Esophagus squamous epithelium (tissue), 4 donors: ENCODE data around the gene DOC2A.

Source experiments
- POLR2A ChIP-seq, 4 donors: fragments of 450-650 bp; IDR thresholded peaks; one replicate each; pipeline ENCODE4 v1.6.1; 2017; ENCODE audit warnings: antibody characterized with exemption in 4 of 4, mild to moderate bottlenecking in 4 of 4, moderate library complexity in 3 of 4
- TF ChIP-seq, protein P1 (sequence below), 6 experiments: fragments of 450-650 bp in 4 of 6; fragments of 200-600 bp in 2 of 6; sonication (generic) in 2 of 6; IDR thresholded peaks; one replicate each; pipeline ENCODE4 v1.5.1; 2016 to 2019; ENCODE audit warnings: antibody characterized with exemption in 6 of 6, mild to moderate bottlenecking in 4 of 6, moderate library complexity in 4 of 6

DNA sequence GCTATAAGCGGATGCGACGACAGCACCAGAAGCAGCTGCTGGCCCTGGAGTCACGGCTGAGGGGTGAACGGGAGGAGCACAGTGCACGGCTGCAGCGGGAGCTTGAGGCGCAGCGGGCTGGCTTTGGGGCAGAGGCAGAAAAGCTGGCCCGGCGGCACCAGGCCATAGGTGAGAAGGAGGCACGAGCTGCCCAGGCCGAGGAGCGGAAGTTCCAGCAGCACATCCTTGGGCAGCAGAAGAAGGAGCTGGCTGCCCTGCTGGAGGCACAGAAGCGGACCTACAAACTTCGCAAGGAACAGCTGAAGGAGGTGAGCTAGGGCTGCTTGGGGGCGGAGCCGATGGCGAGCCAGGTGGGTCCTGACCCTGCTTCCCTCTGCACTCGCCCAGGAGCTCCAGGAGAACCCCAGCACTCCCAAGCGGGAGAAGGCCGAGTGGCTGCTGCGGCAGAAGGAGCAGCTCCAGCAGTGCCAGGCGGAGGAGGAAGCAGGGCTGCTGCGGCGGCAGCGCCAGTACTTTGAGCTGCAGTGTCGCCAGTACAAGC is 25.5 kb downstream of the DOC2A start:
- TF ChIP-seq POLR2A (IDR thresholded peaks at IDR 0.05), result no peak
- TF ChIP-seq, protein P1, sequence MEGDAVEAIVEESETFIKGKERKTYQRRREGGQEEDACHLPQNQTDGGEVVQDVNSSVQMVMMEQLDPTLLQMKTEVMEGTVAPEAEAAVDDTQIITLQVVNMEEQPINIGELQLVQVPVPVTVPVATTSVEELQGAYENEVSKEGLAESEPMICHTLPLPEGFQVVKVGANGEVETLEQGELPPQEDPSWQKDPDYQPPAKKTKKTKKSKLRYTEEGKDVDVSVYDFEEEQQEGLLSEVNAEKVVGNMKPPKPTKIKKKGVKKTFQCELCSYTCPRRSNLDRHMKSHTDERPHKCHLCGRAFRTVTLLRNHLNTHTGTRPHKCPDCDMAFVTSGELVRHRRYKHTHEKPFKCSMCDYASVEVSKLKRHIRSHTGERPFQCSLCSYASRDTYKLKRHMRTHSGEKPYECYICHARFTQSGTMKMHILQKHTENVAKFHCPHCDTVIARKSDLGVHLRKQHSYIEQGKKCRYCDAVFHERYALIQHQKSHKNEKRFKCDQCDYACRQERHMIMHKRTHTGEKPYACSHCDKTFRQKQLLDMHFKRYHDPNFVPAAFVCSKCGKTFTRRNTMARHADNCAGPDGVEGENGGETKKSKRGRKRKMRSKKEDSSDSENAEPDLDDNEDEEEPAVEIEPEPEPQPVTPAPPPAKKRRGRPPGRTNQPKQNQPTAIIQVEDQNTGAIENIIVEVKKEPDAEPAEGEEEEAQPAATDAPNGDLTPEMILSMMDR (IDR thresholded peaks at IDR 0.05), result no peak
